RWPE2 (cell line): ENCODE results near the gene GARNL3.

Source experiments
- ATAC-seq: fragments of 200-7000 bp; cut with Tn5 transposase; 3 replicates; pipeline ENCODE4 v1.9.1; 2021; ENCODE audit warnings: low read depth
- DNase-seq: peaks from one replicate; pipeline ENCODE4 v3.0.0-alpha.2; 2020; ENCODE audit warnings: low spot score
- H3K27ac ChIP-seq: fragments of 450-650 bp; 2 replicates; pipeline ENCODE4 v1.5.1; 2017; ENCODE audit warnings: mild to moderate bottlenecking; ENCODE audit not compliant: poor library complexity, severe bottlenecking
- H3K27me3 ChIP-seq: fragments of 250-450 bp; sonication (Bioruptor Pico); 2 replicates; pipeline ENCODE4 v1.5.1; 2021; ENCODE audit warnings: mild to moderate bottlenecking, moderate library complexity; ENCODE audit not compliant: insufficient read depth, poor library complexity, severe bottlenecking
- H3K36me3 ChIP-seq: fragments of 250-450 bp; sonication (Bioruptor Pico); 2 replicates; pipeline ENCODE4 v1.5.1; 2020; ENCODE audit warnings: low read depth, mild to moderate bottlenecking, moderate library complexity
- H3K4me1 ChIP-seq: fragments of 250-450 bp; sonication (Bioruptor Pico); 2 replicates; pipeline ENCODE4 v1.5.1; 2021; ENCODE audit warnings: mild to moderate bottlenecking, moderate library complexity; ENCODE audit not compliant: insufficient read depth, poor library complexity, severe bottlenecking
- H3K4me3 ChIP-seq: fragments of 250-450 bp; sonication (Bioruptor Pico); 2 replicates; pipeline ENCODE4 v1.5.1; 2021; ENCODE audit warnings: mild to moderate bottlenecking, moderate library complexity; ENCODE audit not compliant: severe bottlenecking
- H3K9me3 ChIP-seq: fragments of 250-450 bp; sonication (Bioruptor Pico); 2 replicates; pipeline ENCODE4 v1.5.1; 2021; ENCODE audit warnings: mild to moderate bottlenecking, moderate library complexity; ENCODE audit not compliant: severe bottlenecking
- CTCF ChIP-seq: fragments of 450-650 bp; IDR thresholded peaks from one replicate; pipeline ENCODE4 v1.5.1; 2017; ENCODE audit warnings: mild to moderate bottlenecking, moderate library complexity; ENCODE audit not compliant: poor library complexity, severe bottlenecking

GARNL3 gene

GRCh38 chr9:127256324-127256723 lies 8.2 kb upstream of the GARNL3 start:
- Histone ChIP-seq H3K27me3 (no peaks in the 10 kb centered on the region), H3K27ac (no peak overlapping the region), H3K4me1 (no peaks in the 10 kb centered on the region), H3K9me3 (no peaks in the 10 kb centered on the region), H3K36me3 (no peaks in the 10 kb centered on the region), H3K4me3 (no peak overlapping the region)
- ATAC-seq = no peak
- TF ChIP-seq CTCF = no peak
- DNase-seq = no peak

- H3K27me3 ChIP-seq = no peaks in the 10 kb centered on the region
- no peak for ATAC-seq
- no peak for TF ChIP-seq CTCF
- no peaks in the 10 kb centered on the region for H3K36me3 ChIP-seq
- no peak overlapping the region for H3K4me3 ChIP-seq
- H3K9me3 ChIP-seq = no peaks in the 10 kb centered on the region
- no peaks in the 10 kb centered on the region for H3K4me1 ChIP-seq
- no peak for DNase-seq
- H3K27ac ChIP-seq = no peak overlapping the region
Measured at GRCh38 chr9:127258606-127259471, 5.7 kb upstream of the GARNL3 start.

GRCh38 chr9:127262602-127263001 lies 2.0 kb upstream of the GARNL3 start:
- Histone ChIP-seq H3K27ac (no peak overlapping the region), H3K4me3 (no peak overlapping the region), H3K27me3 (no peaks in the 10 kb centered on the region), H3K9me3 (no peaks in the 10 kb centered on the region), H3K36me3 (no peaks in the 10 kb centered on the region), H3K4me1 (no peaks in the 10 kb centered on the region)
- DNase-seq (no peak), ATAC-seq (no peak)
- no peak for TF ChIP-seq CTCF

GRCh38 chr9:127263237-127263636 lies 1.3 kb upstream of the GARNL3 start:
- Histone ChIP-seq H3K27ac (no peak overlapping the region), H3K9me3 (no peaks in the 10 kb centered on the region), H3K27me3 (no peaks in the 10 kb centered on the region), H3K4me3 (no peak overlapping the region), H3K4me1 (no peaks in the 10 kb centered on the region), H3K36me3 (no peaks in the 10 kb centered on the region)
- DNase-seq (no peak), ATAC-seq (no peak)
- no peak for TF ChIP-seq CTCF

GRCh38 chr9:127263664-127264063 lies 910 bp upstream of the GARNL3 start:
- Histone ChIP-seq H3K36me3 (no peaks in the 10 kb centered on the region), H3K4me3 (no peak overlapping the region), H3K4me1 (no peaks in the 10 kb centered on the region), H3K27ac (no peak overlapping the region), H3K27me3 (no peaks in the 10 kb centered on the region), H3K9me3 (no peaks in the 10 kb centered on the region)
- no peak for TF ChIP-seq CTCF
- ATAC-seq (no peak), DNase-seq (no peak)
